GM19193 (cell line): ENCODE results near the gene CRTC3.
A peak's percentile ranks its signal among the peaks of the same experiment; 100 is the strongest.

Source experiments
- POLR2A ChIP-seq: IDR thresholded peaks from 4 replicates; pipeline ENCODE4 v1.6.1; 2011; ENCODE audit not compliant: insufficient read depth, insufficient read length; ENCODE audit errors: extremely low read depth

CRTC3 gene

DNA sequence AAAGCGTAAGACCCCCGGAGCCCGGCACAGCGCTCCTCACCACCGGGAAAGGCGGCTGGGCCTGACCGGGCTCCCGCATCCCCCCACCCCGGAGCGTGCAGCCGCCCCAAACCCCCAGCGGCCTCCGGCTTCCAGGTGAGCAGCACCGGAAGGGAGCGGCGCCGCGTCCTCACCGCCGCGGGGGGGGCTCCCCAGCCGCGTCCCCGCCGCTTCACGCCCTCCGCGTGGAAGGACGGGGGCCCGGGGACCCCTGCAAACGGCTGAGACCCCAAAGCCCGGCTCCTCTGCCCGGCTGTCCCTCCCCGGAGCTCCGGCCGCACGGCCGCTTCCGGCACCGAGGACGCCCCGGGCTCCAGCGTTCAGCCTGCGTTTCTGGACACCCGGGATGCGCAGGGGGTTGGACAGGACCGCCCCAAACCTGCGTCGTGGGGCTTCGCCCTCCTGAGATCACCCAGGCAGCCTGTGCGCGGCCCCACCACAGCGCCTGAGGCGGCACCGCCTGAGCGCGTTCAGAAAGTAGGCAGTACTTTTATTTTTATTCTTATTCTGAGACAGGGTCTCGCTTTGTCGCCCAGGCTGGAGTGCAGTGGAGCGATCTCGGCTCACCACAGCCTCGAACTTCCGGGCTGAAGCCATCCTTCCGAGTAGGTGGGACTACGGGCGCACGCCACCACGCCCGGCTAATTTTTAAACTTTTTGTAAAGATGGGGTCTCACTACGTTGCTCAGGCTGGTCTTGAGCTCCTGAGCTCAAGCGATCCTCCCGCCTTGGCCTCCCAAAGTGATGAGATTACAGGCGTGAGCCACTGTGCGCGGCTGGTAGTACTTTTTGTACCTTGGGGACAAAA, 135.8 kb downstream of the CRTC3 start:
- peak; percentile 82 for TF ChIP-seq POLR2A

DNA sequence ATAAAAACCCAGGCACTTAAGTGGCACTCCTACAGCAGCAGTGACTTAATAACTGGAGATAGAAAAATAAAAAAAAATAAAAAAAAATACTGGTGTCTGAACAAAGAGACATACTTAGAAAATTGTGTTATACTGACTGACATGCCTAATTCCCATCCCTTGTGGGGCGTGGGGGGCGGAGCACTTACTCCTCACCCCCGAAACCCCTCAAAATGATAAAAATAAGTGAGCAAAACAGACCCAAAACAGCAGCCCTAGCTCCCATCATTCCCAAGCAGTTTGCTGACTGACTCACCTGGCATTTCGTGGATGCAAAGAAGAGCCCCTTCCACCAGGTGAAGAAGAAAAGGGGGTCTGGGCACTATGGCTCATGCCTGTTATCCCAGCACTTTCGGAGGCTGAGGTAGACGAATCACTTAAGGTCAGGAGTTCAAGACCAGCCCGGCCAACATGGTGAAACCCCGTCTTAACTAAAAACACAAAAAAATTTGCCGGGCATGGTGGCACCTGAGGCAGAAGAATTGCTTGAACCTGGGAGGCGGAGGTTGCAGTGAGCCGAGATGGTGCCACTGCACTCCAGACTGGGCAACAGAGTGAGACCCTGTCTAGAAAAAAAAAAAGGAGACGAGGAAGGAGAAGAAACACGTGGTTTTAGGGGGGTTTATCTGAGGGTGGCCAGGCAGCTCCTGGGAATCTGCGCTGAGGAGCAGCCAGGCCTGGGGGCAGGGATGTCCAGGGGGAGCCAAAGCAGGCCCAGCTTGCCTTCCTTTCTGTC, 136.6 kb downstream of the CRTC3 start:
- no peak for TF ChIP-seq POLR2A

DNA sequence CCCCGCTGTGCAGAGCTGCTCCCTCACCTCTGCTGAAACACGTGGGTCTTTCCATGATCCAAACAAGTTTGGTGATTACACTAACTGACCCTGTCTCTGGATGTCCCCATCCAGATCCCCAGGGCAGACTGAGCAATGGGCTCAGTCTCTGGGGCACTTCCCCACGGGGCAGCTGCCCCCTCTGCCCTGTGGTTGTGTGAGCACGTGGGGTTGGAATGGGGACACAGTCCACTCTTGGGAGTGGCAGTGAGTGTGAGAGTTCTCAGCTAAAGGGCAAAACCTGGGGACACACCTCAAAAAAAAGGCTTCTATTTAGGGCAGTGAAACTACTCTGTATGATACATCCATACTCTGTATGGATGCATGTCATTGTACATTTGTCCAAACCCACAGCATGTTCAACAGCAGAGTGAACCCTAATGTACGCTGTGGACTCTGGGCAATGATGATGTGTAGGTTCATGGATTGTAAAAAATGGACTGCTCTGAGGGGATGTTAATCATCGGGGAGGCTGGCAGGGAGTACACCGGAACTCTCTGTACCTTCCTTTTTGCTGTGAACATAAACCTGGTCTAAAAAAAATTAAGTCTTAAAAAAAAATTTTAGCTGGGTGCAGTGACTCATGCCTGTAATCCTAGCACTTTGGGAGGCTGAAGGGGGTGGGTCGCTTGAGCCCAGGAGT, 137.5 kb downstream of the CRTC3 start:
- TF ChIP-seq POLR2A = no peak

DNA sequence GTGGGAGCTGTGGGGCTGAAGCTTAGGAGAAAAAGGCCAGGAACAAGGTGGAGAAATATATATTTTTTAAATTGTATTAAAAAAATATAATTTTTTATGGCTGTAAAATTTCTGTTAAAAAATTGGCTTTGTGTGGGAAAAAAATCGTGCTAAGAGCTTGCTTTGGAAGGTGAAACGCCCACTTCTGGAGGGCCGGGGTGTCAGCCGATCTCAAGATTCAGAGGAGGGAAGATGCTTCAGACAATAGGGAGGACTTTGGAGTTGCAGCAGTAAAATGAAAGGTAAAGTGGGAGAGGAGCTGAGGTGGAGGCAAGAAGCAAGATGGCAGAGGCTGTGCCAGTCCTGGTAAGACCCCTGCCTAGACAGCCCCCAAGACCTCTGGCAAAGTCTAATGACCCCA, 141.5 kb downstream of the CRTC3 start:
- TF ChIP-seq POLR2A = no peak

DNA sequence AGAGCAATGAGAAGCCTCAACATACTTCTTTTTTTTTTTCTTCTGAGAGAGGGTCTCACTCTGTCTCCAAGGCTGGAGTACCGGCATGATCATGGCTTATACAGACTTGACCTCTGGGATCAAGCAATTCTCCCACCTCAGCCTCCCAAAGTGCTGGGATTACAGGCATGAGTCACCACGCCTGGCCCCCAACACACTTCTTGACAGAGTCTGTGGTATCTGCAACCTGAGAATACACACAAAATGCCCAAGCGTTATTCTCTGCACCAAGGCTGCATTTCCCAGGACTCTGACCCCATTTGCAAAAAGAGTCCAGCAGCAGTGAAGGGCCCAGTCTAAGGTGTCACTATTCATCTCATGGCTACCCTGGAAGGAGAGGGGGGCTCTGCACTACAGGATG, 144.8 kb downstream of the CRTC3 start:
- TF ChIP-seq POLR2A = no peak

DNA sequence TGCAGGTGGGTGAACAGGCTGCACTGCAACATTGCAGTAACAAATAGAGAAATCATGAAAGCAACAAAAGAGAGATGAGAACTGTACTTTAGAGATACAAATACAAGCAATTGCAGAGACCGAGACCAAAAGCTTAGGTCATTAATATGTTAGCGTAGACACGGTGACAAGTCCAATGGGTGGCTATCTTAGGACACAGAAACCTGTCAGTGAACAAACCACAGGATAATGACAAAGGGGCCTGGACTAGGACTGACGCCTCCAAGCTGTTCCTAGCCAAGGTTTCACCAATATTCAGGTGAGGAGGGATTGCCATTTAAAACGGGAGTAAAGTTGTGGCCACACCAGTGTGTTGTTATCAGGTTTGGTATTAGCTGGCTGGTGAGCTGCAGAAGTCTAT, 145.7 kb downstream of the CRTC3 start:
- no peak for TF ChIP-seq POLR2A

DNA sequence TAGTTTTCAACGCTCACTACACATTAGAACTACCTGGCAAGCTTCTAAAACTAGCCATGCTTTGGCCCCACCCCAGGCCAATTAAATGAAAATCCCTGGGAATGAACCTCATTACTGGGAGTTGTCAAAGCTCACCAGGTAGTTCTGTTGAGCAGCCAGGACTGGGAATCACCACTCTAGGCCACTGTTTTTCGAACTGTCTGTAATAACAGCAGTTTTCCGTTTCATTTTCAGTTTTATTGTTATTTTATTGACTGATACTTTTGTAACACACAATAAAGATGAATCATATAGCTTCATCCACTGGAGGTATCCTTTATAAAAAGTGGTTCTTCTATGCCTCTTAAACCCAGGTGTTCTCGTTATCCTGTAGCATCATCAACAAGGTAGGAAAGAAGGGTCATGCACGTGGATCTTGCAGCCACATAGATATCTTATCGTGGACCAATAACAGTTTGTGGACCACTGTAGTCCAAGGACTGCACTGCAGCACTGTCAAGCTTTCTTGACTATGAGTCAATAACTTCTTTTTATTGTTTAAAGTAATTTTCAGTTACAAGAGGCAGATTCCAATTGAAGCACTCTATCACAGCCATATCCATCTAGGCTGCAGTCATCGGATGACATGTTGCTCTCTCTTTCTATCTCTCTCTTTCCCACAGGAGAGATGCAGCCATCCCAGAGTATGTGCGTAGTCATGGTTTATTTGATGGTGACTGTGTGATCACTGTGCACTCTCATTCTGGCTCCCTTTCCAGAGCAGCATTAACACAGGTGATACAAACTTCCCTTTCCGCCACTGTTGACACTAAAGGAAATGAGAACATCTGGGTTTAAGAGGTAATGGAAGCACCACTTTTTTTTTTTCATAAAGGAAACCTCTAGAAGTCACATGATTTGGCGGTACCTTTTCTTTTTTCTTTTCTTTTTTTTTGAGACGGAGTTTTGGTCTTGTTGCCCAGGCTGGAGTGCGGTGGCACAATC, 148.4 kb downstream of the CRTC3 start:
- TF ChIP-seq POLR2A = no peak

DNA sequence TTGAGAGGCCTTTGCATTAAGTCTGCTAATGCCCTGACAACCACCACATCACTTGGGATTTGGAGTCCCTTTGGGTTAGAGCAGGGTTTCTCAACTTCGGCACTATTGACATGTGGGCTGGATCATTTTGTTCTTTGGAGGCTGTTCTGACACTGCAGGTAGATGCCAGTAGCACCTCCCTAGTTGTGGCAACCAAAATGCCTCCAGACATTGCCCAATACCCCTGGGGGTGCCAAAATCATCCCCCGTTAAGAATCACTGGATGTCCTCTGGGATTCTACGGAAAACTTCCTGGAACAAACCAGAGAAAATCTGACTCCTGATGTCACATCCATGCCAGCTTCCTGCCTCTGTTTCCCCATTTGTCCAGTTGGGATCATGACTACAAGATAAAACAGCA, 150.2 kb downstream of the CRTC3 start:
- no peak for TF ChIP-seq POLR2A

DNA sequence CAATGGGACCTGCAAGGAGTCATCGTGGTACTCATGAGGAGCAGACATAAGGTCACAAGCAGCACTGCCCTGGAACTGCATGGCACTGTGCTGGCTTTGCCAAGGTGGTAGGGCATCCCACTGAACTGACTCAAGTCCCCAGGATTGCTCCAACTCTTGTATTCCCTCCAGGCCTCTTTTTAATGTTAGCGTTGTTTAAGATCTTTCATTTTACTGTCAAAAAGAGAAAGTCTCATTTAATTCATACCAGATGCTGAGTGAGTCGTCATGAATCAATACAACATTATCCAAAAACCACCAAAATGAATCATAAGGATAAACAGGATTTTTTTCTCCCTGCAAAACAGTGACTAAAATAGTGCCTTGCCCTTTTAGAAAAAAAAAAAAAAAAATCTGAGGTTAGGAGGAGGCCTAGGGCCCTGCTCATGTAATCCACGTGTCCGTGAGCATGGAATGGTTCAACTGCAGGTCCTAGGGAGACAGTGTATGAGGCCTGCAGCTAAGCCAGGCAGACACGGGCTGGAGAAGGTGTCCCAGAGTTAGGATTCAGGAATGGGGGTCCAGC, 150.7 kb downstream of the CRTC3 start:
- TF ChIP-seq POLR2A = no peak

DNA sequence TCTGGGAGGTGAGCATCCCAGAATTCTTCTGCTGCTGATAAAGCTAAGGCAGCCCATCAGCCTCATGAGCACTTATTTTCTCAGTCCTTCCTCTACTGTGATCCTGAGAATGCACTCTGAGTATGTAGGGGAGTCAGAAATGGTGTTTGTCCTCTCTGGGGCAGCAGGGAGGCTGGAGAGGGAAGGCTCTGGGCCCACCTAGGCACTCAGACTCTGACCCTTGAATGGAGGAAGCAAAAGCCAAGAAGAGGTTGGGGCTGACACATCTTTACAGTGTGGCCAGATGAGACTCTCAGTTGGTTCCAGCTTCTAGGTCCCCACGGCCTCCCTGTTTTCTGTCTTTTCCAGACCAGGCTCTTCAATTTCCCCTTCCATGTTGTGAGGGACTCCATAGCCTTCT, 151.3 kb downstream of the CRTC3 start:
- no peak for TF ChIP-seq POLR2A

DNA sequence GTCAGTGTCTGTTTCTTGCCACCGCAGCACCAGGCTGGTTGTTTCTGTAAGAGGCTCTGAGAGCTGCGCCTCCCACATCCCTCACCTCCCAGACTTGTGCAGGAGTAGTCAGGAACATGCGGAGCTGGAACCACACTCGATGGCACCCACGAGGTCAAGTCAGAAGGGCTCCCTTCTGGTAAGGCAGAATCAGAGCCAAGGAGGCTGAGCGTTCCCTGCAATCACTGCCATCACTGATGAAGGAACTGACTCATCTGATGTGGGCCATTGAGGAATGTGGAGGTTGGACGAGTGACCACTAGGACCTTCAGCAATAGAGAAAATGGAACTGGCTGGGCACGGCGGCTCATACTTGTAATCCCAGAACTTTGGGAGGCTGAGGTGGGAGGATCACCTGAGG, 151.8 kb downstream of the CRTC3 start:
- TF ChIP-seq POLR2A = no peak

DNA sequence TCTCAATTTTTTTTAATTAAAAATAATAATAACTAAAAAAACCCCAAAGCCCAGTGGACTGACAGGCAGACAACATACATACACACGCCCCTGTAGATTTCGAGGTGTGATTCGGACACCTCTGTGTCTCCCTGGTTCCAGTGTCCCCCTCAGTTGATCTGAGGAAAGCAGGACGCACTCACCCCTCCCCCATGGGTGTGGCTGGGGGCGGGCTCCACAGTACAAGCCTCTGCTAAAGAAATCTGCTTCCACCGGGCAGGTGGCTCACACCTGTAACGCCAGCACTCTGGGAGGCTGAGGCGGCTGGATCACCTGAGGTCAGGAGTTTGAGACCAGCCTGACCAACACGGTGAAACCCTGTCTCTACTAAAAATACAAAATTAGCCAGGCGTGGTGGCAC, 153.6 kb downstream of the CRTC3 start:
- no peak for TF ChIP-seq POLR2A

DNA sequence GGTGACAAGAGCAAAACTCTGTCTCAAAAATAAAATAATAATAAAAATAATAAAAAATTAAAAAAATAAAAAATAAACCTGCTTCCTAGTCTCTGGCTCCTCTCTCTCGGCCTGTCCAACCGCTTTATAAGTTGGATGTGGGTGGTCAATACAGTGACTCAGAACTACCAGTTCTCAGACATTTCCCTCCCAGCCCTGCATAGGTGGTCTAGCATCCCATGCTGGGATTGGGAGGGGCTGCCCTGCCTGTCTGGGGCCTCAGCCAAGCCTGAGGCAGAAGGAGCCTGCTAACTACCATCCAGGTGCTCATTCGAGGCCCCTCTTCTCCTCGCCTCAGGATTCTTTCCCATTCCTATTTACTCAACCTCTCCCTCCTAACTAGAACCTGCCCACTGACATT, 154.2 kb downstream of the CRTC3 start:
- no peak for TF ChIP-seq POLR2A

DNA sequence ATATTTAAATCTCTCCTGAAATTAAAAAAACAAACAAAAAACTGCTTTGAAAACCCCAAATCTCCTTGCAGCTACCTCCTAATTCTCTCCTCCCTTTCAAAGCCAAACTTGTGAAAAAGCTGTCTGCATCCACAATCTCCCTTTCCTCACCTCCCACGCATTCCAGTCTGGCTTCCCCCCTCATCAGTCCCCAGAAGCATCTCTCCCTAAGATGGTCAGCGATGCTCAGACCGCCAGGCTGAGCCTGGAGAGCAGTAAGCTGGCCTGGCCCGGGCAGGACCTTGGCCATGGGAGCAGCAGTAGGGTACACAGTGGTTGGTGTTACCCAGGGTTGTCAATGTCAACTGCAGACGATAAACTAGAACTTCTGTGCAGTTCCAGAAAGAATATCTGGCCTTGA, 154.6 kb downstream of the CRTC3 start:
- TF ChIP-seq POLR2A = no peak
